Sigmoid colon (tissue), 7 donors: ENCODE results near the gene RRP1. TPM values are rescaled to one million over a fixed set of nuclear protein-coding genes. Genes with fewer than 3 reads are reported as not detected.

Source experiments
- DNase-seq: peaks from one replicate; pipeline ENCODE4 v3.0.0-alpha.2; 2019
- H3K27ac ChIP-seq, 4 donors: fragments of 200-600 bp; sonication (generic); one replicate each; pipeline ENCODE4 v1.5.1; 2016 to 2019; ENCODE audit warnings: mild to moderate bottlenecking in 1 of 4
- H3K27me3 ChIP-seq, 3 donors: fragments of 200-600 bp; sonication (generic); one replicate each; pipeline ENCODE4 v1.5.1; 2019; ENCODE audit warnings: mild to moderate bottlenecking in 1 of 3
- H3K36me3 ChIP-seq, 4 donors: fragments of 200-600 bp; sonication (generic); one replicate each; pipeline ENCODE4 v1.5.1; 2016 to 2019
- H3K4me1 ChIP-seq, 4 donors: fragments of 200-600 bp; sonication (generic); one replicate each; pipeline ENCODE4 v1.5.1; 2017 to 2019
- H3K4me3 ChIP-seq, 4 donors: fragments of 200-600 bp; sonication (generic); one replicate each; pipeline ENCODE4 v1.5.1; 2017 to 2019; ENCODE audit warnings: mild to moderate bottlenecking in 2 of 4, moderate library complexity in 1 of 4
- H3K9me3 ChIP-seq, 4 donors: fragments of 200-600 bp in 3 of 4; sonication (generic) in 3 of 4; one replicate each; pipeline versions ENCODE4 v1.5.1 to v1.6.1; 2013 to 2019
- EP300 ChIP-seq, 4 donors: sonication (generic); formaldehyde crosslinking; IDR thresholded peaks; one replicate each; pipeline ENCODE4 v1.6.1; 2017; ENCODE audit warnings: antibody characterized with exemption in 4 of 4
- POLR2A ChIP-seq, 2 donors: fragments of 450-650 bp; IDR thresholded peaks; one replicate each; pipeline ENCODE4 v1.6.1; 2016; ENCODE audit warnings: antibody characterized with exemption in 2 of 2, mild to moderate bottlenecking in 2 of 2, moderate library complexity in 2 of 2
- POLR2AphosphoS5 ChIP-seq, 4 donors: sonication (generic); formaldehyde crosslinking; IDR thresholded peaks; one replicate each; pipeline ENCODE4 v1.6.1; 2017; ENCODE audit warnings: antibody characterized with exemption in 4 of 4
- WGBS, 2 donors: extraction: QIAGEN DNeasy Blood & Tissue Kit; methylation state at CpG; one replicate each; pipeline ENCODE4 v1.1.7; 2013; 5-methylcytosine and 5-hydroxymethylcytosine counted together
- intact Hi-C: fragments of 100-400 bp; cut with DNase I; formaldehyde crosslinking; loops from one replicate; pipeline ENCODE4 v1.15.1; 2023
- polyA plus RNA-seq, 3 donors: library from polyadenylated mRNA; stranded (reverse); fragments of 200-250 nt; gene quantifications; one replicate each; pipeline ENCODE4 v1.2.3, GENCODE V29; 2013
- total RNA-seq, 4 donors: library from RNA; depleted of rRNA; stranded (reverse); fragments of >200 nt; gene quantifications; one replicate each; pipeline ENCODE4 v1.1.0, GENCODE V29; 2016
- TF ChIP-seq, protein P1 (sequence below), 4 experiments: fragments of 450-650 bp in 3 of 4; fragments of 200-600 bp in 1 of 4; IDR thresholded peaks; one replicate each; pipeline ENCODE4 v1.5.1; 2016 to 2019; ENCODE audit warnings: antibody characterized with exemption in 4 of 4, mild to moderate bottlenecking in 3 of 4, moderate library complexity in 2 of 4
- donor health status: healthy with polysubstance abuse.
- donor health status: Bipolar disorder and iron deficiency.
- donor health status: healthy.

RRP1 gene
- total and polyA plus RNA-seq, 7 donors: 3.9 to 16.2 (median 10.5) TPM

DNA sequence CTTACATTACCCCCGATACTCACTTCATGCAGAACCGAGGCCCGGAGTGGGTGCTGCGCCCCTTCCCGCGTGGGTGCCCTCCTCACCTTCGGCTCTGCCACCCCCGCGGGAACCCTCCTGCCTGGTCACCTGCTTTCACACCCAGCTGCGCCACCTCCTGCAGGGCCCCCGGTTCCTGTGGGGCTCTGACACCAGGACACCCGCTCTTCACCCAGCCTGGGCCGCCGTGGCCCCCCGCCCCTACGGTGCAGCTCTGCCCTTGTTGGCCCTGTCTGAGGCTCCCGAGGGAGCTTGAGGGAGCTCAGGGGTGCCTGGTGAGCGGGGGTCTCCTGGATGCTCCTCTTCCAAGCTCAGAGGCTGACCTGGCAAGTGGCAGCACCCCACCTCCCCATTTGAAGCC is 19.0 kb downstream of the RRP1 start:
- intact Hi-C loops: no loop called here
- Histone ChIP-seq H3K27me3 (no peaks in the 10 kb centered on the region), H3K36me3 (peaks cover 0 to 13% (median 2%) of the 10 kb centered on the region in 4 donors), H3K4me1 (peaks cover 0 to 10% (median 9%) of the 10 kb centered on the region in 4 donors), H3K9me3 (no peaks in the 10 kb centered on the region), H3K27ac (no peak overlapping the region), H3K4me3 (no peak overlapping the region)
- 85 to 88% methylated on average over 18 of the region's 18 CpGs for WGBS, 2 donors
- DNase-seq: no peak
- TF ChIP-seq, protein P1, sequence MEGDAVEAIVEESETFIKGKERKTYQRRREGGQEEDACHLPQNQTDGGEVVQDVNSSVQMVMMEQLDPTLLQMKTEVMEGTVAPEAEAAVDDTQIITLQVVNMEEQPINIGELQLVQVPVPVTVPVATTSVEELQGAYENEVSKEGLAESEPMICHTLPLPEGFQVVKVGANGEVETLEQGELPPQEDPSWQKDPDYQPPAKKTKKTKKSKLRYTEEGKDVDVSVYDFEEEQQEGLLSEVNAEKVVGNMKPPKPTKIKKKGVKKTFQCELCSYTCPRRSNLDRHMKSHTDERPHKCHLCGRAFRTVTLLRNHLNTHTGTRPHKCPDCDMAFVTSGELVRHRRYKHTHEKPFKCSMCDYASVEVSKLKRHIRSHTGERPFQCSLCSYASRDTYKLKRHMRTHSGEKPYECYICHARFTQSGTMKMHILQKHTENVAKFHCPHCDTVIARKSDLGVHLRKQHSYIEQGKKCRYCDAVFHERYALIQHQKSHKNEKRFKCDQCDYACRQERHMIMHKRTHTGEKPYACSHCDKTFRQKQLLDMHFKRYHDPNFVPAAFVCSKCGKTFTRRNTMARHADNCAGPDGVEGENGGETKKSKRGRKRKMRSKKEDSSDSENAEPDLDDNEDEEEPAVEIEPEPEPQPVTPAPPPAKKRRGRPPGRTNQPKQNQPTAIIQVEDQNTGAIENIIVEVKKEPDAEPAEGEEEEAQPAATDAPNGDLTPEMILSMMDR (IDR thresholded peaks at IDR 0.05): no peak
- TF ChIP-seq POLR2AphosphoS5 (IDR thresholded peaks at IDR 0.05) (no peak), POLR2A (IDR thresholded peaks at IDR 0.05) (no peak), EP300 (IDR thresholded peaks at IDR 0.05) (no peak)

DNA sequence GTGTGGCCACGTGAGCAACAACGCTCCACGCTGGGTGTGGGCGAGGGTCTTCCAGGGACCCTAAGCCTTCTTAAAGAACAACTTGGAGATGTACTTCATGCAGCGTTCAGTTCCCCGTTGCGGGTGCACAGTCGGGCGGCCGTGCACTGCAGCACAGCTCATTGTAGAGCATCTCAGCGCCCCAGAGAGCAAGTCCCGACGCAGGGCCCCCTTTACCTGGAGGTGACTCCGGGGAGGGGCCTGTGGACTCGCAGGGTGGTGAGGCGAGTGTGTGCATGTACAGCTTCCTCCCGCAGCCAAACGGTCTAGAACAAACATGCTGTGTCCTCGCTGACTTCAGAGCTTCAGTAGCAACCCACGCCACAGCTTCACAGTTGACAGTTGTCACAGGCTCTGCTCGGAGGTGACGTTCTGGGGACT is 19.5 kb downstream of the RRP1 start:
- DNase-seq: no peak
- Histone ChIP-seq H3K4me1 (peaks cover 0 to 10% (median 9%) of the 10 kb centered on the region in 4 donors), H3K27ac (no peak overlapping the region), H3K27me3 (no peaks in the 10 kb centered on the region), H3K36me3 (peaks cover 0 to 8% (median 0%) of the 10 kb centered on the region in 4 donors), H3K9me3 (no peaks in the 10 kb centered on the region), H3K4me3 (no peak overlapping the region)
- WGBS, 2 donors: 83 to 89% methylated on average over 22 of the region's 22 CpGs
- intact Hi-C loops: no loop called here
- TF ChIP-seq EP300 (IDR thresholded peaks at IDR 0.05): no peak
- TF ChIP-seq, protein P1 (IDR thresholded peaks at IDR 0.05): no peak
- TF ChIP-seq POLR2A (IDR thresholded peaks at IDR 0.05): no peak
- no peak for TF ChIP-seq POLR2AphosphoS5 (IDR thresholded peaks at IDR 0.05)

DNA sequence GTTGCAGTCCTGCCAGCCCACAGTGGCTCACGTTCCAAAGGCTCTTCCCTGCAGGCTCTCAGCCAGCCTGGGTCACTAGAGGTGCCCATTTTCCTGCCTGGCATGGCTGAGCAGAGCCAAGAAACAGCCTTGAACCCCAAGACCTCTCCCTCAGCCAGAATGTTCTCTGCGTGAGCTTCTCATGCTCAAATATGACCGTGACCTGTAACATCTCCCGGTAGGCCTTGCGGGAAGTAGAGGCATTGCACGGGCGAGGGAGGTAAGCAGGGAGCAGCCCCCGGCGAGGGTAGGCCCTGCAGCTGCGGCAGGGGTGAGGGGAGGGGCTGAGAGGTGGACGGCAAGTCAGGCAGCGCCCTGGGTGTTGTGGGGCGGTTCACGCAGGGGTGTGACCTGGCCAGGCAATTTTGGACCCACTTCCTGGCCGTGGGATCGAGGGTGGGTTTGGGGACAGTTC is 20.0 kb downstream of the RRP1 start:
- 84 to 92% methylated on average over 16 of the region's 16 CpGs for WGBS, 2 donors
- Histone ChIP-seq H3K4me1 (peaks cover 0 to 10% (median 9%) of the 10 kb centered on the region in 4 donors), H3K36me3 (peaks cover 0 to 3% (median 0%) of the 10 kb centered on the region in 4 donors), H3K27me3 (peaks cover 0 to under 1% (median 0%) of the 10 kb centered on the region in 3 donors), H3K27ac (no peak overlapping the region), H3K4me3 (no peak overlapping the region), H3K9me3 (no peaks in the 10 kb centered on the region)
- TF ChIP-seq EP300 (IDR thresholded peaks at IDR 0.05) (no peak), POLR2A (IDR thresholded peaks at IDR 0.05) (no peak), POLR2AphosphoS5 (IDR thresholded peaks at IDR 0.05) (no peak)
- TF ChIP-seq, protein P1 (IDR thresholded peaks at IDR 0.05): no peak
- intact Hi-C loops: no loop called here
- no peak for DNase-seq

DNA sequence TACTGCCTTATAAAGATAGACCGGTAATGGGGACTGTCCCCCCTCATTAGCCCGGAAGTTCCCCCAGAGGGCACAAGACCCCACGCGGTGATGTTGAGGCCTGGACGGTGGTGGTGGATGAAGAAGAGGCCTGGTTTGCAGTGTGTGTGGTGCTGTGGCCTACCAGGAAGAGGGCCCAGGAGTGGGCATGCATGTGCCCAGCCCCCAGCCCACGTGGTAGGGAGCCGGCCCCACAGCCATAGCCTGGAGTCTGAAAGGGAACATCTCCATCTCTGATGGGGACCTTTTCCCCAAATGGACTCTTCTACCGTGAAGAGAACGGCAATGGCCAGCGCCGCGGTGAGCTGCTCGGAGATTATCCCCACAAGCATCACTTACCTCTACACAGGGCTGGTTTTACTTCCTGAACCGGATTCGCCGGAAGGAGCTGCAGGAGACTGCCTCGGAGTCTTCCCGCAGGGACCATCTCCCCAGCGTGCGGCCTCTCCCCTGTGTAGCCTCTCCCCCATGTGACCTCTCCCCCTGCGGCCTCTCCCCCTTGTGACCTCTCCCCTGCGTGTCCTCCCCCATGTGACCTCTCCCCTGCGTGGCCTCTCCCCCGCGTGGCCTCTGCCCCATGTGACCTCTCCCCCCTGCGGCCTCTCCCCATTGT is 20.6 kb downstream of the RRP1 start:
- DNase-seq: no peak
- Histone ChIP-seq H3K27me3 (peaks cover 0 to 6% (median 0%) of the 10 kb centered on the region in 3 donors), H3K36me3 (no peaks in the 10 kb centered on the region), H3K27ac (no peak overlapping the region), H3K9me3 (no peaks in the 10 kb centered on the region), H3K4me3 (no peak overlapping the region), H3K4me1 (peaks cover 0 to 10% (median 9%) of the 10 kb centered on the region in 4 donors)
- WGBS, 2 donors: 49 to 77% methylated on average over 26 of the region's 26 CpGs
- intact Hi-C loops: loop anchor here (1.0 kb wide), 1 partner anchor 165 kb away; no protein-coding TSS in a partner anchor
- TF ChIP-seq POLR2A (IDR thresholded peaks at IDR 0.05): no peak
- TF ChIP-seq POLR2AphosphoS5 (IDR thresholded peaks at IDR 0.05): no peak
- TF ChIP-seq EP300 (IDR thresholded peaks at IDR 0.05): no peak
- TF ChIP-seq, protein P1 (IDR thresholded peaks at IDR 0.05): no peak
